Stimulated activated CD8-positive, alpha-beta memory T cell treated with anti-CD3 and anti-CD28 coated beads, Interleukin-15, amount 100 ng/mL, for 4 hours (primary cell): ENCODE data around the gene LY6G6D.

Experiments
- DNase-seq, 2 donors: peaks; one replicate each; pipeline ENCODE4 v3.0.0-alpha.2; 2020; ENCODE audit warnings: low read depth in 2 of 2

The LY6G6D gene

DNA sequence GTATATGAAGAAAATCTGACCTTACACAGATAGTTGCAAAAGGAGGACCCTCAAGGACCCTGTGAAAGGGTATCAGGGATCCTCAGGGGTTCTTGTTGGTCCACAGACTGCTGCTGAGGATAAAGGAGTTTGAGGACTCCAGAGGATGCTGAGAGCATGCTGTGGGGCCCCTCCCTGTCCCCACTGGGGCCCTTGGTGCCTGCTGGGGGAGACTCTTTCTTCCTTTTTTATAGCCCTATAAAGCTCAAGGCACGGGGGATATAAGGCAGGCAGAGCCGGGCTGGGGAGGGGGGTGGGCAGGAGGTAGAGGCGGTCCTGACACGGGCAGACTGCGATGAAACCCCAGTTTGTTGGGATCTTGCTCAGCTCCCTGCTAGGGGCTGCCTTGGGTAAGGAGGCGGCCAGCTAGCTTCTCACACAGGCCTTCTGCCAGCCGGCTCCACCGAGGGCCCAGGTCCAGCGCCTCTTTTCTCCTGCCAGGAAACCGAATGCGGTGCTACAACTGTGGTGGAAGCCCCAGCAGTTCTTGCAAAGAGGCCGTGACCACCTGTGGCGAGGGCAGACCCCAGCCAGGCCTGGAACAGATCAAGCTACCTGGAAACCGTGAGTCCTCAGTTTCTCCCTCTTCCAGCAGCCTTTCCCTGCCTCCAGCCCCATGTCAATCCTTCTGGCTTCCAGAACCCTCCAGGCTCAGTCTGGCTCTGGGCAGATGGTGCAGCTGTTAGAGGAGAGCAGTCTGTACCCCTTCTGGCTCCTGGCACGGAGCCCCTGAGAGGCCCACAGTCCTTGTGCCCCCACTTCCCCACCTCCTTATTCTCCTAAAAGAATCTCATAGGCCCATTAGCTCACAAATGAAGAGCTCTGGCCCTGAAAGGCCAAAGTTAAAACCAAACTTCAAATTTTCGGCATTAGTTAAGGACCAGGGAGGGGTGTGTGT is at the start of gene LY6G6D:
Gene LY6G6D, plus strand, starts transcription at position 327 of the 937 bp plus-strand sequence. Its CDS starts 8 bp downstream, at position 335.
- DNase-seq, result no peak

DNA sequence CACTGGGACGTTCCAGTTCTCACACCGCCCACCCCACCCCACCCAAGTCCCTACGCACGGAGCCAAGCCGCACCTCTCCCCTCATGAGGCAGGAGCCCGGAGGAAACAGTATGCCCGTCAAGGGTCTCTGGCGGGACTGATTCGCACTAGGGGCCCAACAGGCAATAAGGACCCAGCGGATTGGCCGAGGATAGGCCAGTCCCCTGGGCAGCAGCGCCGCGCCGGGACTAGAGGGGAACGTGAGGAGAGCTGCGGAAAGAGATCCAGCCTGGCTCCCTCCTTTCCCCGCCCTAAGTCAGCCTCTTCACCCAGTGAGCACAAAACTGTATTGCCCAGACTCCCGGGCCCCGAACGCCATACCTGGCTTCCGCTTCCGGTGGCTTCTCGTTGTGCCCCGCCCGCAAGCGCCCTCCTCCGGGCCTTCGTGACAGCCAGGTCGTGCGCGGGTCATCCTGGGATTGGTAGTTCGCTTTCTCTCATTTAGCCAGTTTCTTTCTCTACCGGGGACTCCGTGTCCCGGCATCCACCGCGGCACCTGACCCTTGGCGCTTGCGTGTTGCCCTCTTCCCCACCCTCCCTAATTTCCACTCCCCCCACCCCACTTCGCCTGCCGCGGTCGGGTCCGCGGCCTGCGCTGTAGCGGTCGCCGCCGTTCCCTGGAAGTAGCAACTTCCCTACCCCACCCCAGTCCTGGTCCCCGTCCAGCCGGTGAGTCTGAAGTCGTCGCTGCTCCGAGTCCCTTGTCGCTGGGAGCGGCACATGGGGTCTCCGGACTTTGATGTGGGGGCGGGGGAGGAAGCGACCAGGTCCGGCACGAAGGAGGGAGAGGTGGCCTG is 49.4 kb upstream of the LY6G6D start, which contains the start of gene CSNK2B:
Gene CSNK2B, plus strand, starts transcription at position 580 of the 836 bp plus-strand sequence. CDS start 752 bp downstream, outside the sequence.
- peak; percentile 95 to 98 for DNase-seq

GRCh38 chr6:31666337-31666965 is 48.7 kb upstream of the LY6G6D start:
- DNase-seq, result no peak

DNA sequence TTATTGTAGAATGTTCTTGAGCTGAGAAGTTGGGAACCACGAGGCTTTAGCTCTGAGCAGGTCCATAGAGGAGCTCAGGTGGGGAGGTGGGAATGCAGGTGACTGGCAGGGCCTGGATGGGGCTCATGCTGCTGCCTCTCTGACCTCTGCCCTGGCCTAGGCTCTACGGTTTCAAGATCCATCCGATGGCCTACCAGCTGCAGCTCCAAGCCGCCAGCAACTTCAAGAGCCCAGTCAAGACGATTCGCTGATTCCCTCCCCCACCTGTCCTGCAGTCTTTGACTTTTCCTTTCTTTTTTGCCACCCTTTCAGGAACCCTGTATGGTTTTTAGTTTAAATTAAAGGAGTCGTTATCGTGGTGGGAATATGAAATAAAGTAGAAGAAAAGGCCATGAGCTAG is 45.5 kb upstream of the LY6G6D start, which contains the start of gene LY6G5B:
Gene LY6G5B, plus strand, starts transcription at position 301 of the 400 bp plus-strand sequence. CDS start 975 bp downstream, outside the sequence.
- DNase-seq, result no peak

DNA sequence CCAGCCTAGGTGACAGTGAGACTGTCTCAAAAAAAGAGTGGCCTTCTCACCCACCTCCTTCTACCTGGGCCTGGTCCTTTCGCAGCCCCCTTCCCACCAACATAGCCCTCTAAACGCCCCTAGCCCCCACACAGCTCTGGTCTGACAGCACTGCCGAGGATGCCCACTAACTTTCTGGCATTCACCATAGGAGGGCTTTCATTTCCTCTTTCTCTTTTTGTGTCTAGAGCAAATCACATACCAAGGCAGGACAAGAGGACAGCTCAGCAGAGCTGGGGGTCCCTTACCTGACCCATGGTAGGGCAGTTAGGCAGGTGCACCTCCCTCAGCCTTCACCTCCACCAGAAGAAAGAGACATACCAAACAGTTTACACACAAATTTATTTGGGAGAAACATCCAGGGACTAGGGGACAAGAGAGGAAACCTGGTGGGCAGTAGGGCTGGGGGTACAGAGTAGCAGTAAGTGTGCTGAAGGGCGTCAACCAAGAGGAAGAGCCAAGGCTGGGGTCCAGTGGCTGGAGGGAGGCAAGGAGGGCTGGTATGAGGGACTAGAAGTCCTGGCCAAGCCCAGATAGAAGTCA is 38.7 kb upstream of the LY6G6D start:
- DNase-seq, result no peak

GRCh38 chr6:31676904-31677303 is 38.2 kb upstream of the LY6G6D start:
- DNase-seq, result no peak

DNA sequence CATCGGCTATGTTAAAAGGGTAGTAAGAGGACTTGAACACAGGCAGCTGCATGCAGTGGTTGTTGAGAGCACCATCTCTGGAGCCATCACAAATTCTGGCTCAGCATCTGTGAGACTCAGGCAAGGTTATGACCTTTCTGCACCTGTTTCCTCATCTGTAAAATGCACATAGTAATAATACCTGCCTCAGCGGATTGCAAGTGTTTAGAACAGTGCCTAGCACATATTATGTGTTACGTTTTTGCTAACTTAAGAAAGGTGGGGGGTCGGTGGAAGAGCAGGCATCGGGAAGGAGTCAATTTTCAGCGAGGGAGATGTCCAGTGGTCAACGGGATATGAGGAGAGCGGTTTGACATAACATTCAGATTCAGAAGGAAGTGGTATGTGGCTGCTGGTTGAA is 37.2 kb upstream of the LY6G6D start:
- DNase-seq, result no peak

GRCh38 chr6:31680226-31681134 is 34.7 kb upstream of the LY6G6D start, which contains the start of gene LY6G5C:
Gene LY6G5C (minus strand): TSS chr6:31681067. CDS start chr6:31680373, 694 bp downstream.
- DNase-seq, result peak; percentile 21 to 39

DNA sequence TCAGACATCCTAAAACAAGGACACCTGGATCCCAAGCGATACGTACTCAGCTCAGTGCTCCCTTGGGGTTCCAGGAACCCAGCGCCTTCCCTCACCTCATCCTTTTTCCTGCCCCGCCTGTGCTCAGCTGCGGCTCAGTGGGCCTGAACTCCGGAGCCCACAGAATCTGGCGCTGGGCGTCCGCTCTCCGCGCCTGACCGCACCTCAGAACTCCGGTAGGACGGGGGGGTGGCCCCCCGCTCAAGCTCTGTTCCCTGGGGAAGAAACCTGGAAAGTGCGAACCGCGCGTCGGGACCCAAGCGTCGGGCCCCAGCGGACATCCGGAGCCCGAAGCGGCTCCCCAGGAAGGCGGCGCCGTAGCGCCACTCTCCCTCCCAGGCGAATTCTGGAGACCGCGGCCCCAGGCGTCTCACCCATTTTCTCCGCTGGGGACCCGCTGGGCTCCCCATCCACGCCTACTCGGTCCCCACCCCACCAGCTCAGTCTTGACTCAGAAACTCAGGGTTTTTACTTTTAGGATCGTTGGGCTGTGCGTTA is 33.9 kb upstream of the LY6G6D start:
- peak in 1 of 2 donors; percentile 17 for DNase-seq

DNA sequence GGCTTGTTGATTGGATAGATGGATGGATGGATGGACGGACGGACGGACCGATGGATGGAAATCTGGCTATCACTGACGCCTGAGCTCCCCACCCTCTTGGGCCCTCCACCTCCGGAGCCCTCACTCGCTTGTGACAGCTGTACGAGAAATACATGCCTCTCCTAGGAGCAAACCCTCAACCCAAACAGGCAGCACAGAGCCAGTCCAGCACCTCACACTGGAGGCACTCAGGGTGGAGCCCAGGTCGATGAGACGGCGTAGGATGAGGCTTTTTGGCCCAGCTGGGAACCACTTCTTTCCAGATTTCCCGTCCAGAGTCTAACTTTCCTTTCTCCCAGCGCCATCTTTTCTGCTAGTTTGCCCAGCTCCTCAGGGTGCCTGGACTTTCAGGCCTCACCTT is 31.6 kb upstream of the LY6G6D start:
- no peak for DNase-seq

- no peak for DNase-seq
Observed at GRCh38 chr6:31686483-31686882, 28.7 kb upstream of the LY6G6D start.

DNA sequence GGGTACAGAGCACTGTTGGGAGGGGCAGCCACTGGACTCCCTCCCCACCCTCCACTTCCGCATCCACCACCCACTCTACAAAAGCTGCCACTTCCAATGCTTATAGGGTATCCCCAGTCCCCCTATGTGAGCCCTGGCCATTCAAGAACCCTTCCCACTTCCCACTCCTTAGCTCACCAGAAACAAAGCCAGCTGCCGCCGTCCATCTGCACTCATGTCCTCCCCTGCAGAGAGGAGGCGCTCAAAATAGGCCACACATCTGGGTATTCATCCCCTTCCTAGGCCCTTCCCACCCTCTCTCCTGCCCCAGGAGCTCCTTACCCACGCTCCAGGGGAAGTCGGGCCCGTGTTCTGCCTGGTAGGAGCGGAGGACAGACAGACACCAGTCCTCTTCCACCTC is 27.8 kb upstream of the LY6G6D start:
- no peak for DNase-seq

GRCh38 chr6:31687860-31688693 is 27.1 kb upstream of the LY6G6D start:
- no peak for DNase-seq

GRCh38 chr6:31689249-31690110 is 25.7 kb upstream of the LY6G6D start:
- no peak for DNase-seq

- no peak for DNase-seq
Observed at GRCh38 chr6:31690231-31691077, 24.7 kb upstream of the LY6G6D start.

- DNase-seq, result no peak
Observed at GRCh38 chr6:31691078-31691463, 24.1 kb upstream of the LY6G6D start.

- DNase-seq, result no peak
Observed at GRCh38 chr6:31691564-31692108, 23.5 kb upstream of the LY6G6D start.
